Dermis microvascular lymphatic vessel endothelial cell (primary cell): ENCODE results near the gene PLD2. TPM values are rescaled to one million over a fixed set of nuclear protein-coding genes. Genes with fewer than 3 reads are reported as not detected.
A peak's percentile ranks its signal among the peaks of the same experiment; 100 is the strongest.

ENCODE experiments used
- DNase-seq, 2 donors: peaks; one replicate each; pipeline versions ENCODE4 v3.0.0 to v3.0.0-alpha.2; 2010; ENCODE audit warnings: low read depth in 2 of 2
- total RNA-seq: library from RNA; depleted of rRNA; stranded (reverse); fragments of >200 nt; gene quantifications from 2 replicates; pipeline ENCODE4 v1.2.1, GENCODE V29; 2014

PLD2 gene
- total RNA-seq, 1 donor from 2014 or later = 22.6 TPM

- DNase-seq = peak; percentile 88 to 94
Measured at GRCh38 chr17:4833178-4833940, 26.4 kb downstream of the PLD2 start, which contains the start of gene MINK1. Gene MINK1, plus strand, starts transcription at chr17:4833340. Its CDS starts 244 bp downstream, at chr17:4833584.

GRCh38 chr17:4833941-4834680, 27.2 kb downstream of the PLD2 start:
- peak; percentile 24 to 53 for DNase-seq

- DNase-seq = no peak
Measured at GRCh38 chr17:4834681-4835020, 27.7 kb downstream of the PLD2 start.

- no peak for DNase-seq
Measured at GRCh38 chr17:4836221-4836620, 29.3 kb downstream of the PLD2 start.

GRCh38 chr17:4837471-4838308, 30.7 kb downstream of the PLD2 start:
- no peak for DNase-seq

- DNase-seq = no peak
Measured at GRCh38 chr17:4838309-4838785, 31.4 kb downstream of the PLD2 start.

- DNase-seq = no peak
Measured at GRCh38 chr17:4839221-4839620, 32.3 kb downstream of the PLD2 start.

- no peak for DNase-seq
Measured at GRCh38 chr17:4839965-4840892, 33.3 kb downstream of the PLD2 start.

- no peak for DNase-seq
Measured at GRCh38 chr17:4840893-4841242, 33.9 kb downstream of the PLD2 start.

- DNase-seq = no peak
Measured at GRCh38 chr17:4842376-4842775, 35.4 kb downstream of the PLD2 start.

GRCh38 chr17:4843321-4844000, 36.5 kb downstream of the PLD2 start:
- no peak for DNase-seq

GRCh38 chr17:4845118-4845517, 38.2 kb downstream of the PLD2 start:
- DNase-seq = no peak

- DNase-seq = no peak
Measured at GRCh38 chr17:4846635-4847390, 39.9 kb downstream of the PLD2 start.

- DNase-seq = no peak
Measured at GRCh38 chr17:4849011-4849536, 42.1 kb downstream of the PLD2 start.

- DNase-seq = peak in 1 of 2 donors; percentile 14
Measured at GRCh38 chr17:4850246-4850645, 43.3 kb downstream of the PLD2 start.

- DNase-seq = no peak
Measured at GRCh38 chr17:4851084-4851483, 44.1 kb downstream of the PLD2 start.

- DNase-seq = peak; percentile 55 to 75
Measured at GRCh38 chr17:4852567-4853207, 45.7 kb downstream of the PLD2 start.

- DNase-seq = no peak
Measured at GRCh38 chr17:4853208-4853671, 46.3 kb downstream of the PLD2 start.
